GM18909 (cell line): Measurements from ENCODE around the gene ABTB1.
A peak's percentile ranks its signal among the peaks of the same experiment; 100 is the strongest.

Source experiments
- ATAC-seq: cut with Tn5 transposase; IDR thresholded peaks from one replicate; pipeline ENCODE4 v1.9.1; 2021; ENCODE audit warnings: mild to moderate bottlenecking; ENCODE audit not compliant: unreplicated experiment, poor library complexity

The ABTB1 gene

GRCh38 chr3:127672429-127673190 lies at the start of gene ABTB1:
TSS of gene ABTB1 (plus strand) at chr3:127672952. CDS start at chr3:127673026, 74 bp downstream.
- peak; percentile 58 for ATAC-seq

GRCh38 chr3:127624063-127624462 lies 48.7 kb upstream of the ABTB1 start:
- no peak for ATAC-seq

GRCh38 chr3:127625821-127626220 lies 46.9 kb upstream of the ABTB1 start:
- no peak for ATAC-seq

- ATAC-seq: no peak
Measured at GRCh38 chr3:127628426-127628787, 44.3 kb upstream of the ABTB1 start.

GRCh38 chr3:127628788-127629466 lies 43.8 kb upstream of the ABTB1 start, which contains the start of gene PODXL2:
TSS of gene PODXL2 (plus strand) at chr3:127629185. CDS start at chr3:127629220, 35 bp downstream.
- peak; percentile 35 for ATAC-seq

GRCh38 chr3:127629467-127630403 lies 43.0 kb upstream of the ABTB1 start:
- no peak for ATAC-seq

- no peak for ATAC-seq
Measured at GRCh38 chr3:127630811-127631714, 41.7 kb upstream of the ABTB1 start.

GRCh38 chr3:127632035-127632820 lies 40.5 kb upstream of the ABTB1 start:
- ATAC-seq: no peak

- no peak for ATAC-seq
Measured at GRCh38 chr3:127634653-127635052, 38.1 kb upstream of the ABTB1 start.

GRCh38 chr3:127637546-127637945 lies 35.2 kb upstream of the ABTB1 start:
- ATAC-seq: no peak

- no peak for ATAC-seq
Measured at GRCh38 chr3:127637971-127638370, 34.8 kb upstream of the ABTB1 start.

- no peak for ATAC-seq
Measured at GRCh38 chr3:127639173-127640041, 33.3 kb upstream of the ABTB1 start.

- ATAC-seq: no peak
Measured at GRCh38 chr3:127640042-127640355, 32.8 kb upstream of the ABTB1 start.

GRCh38 chr3:127644641-127645370 lies 27.9 kb upstream of the ABTB1 start:
- no peak for ATAC-seq

- no peak for ATAC-seq
Measured at GRCh38 chr3:127645371-127646015, 27.3 kb upstream of the ABTB1 start.

GRCh38 chr3:127646501-127647046 lies 26.2 kb upstream of the ABTB1 start:
- no peak for ATAC-seq
